Lower lobe of right lung (tissue), 2 donors: ENCODE measurements around the gene MRPS27. TPM values are rescaled to one million over a fixed set of nuclear protein-coding genes. Genes with fewer than 3 reads are reported as not detected.

Experiments
- ATAC-seq, 2 donors: fragments of 200-7000 bp; cut with Tn5 transposase; one replicate each; pipeline ENCODE4 v1.9.1; 2020 to 2022; ENCODE audit warnings: mild to moderate bottlenecking in 2 of 2, moderate library complexity in 2 of 2
- DNase-seq: peaks from one replicate; pipeline ENCODE4 v3.0.0-alpha.2; 2020
- H3K27ac ChIP-seq: fragments of 200-600 bp; one replicate; pipeline ENCODE4 v1.8.0; 2022
- H3K27me3 ChIP-seq: fragments of 200-600 bp; one replicate; pipeline ENCODE4 v1.8.0; 2022; ENCODE audit warnings: low read depth
- H3K36me3 ChIP-seq: fragments of 200-600 bp; one replicate; pipeline ENCODE4 v1.8.0; 2022; ENCODE audit warnings: mild to moderate bottlenecking
- H3K4me1 ChIP-seq: fragments of 200-600 bp; one replicate; pipeline ENCODE4 v1.8.0; 2022
- H3K4me3 ChIP-seq: fragments of 200-600 bp; one replicate; pipeline ENCODE4 v1.8.0; 2022; ENCODE audit warnings: mild to moderate bottlenecking
- H3K9me3 ChIP-seq: fragments of 200-600 bp; one replicate; pipeline ENCODE4 v1.8.0; 2022
- intact Hi-C: fragments of 100-400 bp; cut with DNase I; formaldehyde crosslinking; loops from one replicate; pipeline ENCODE4 v1.11.0; 2022
- total RNA-seq: library from RNA; stranded (reverse); fragmentation: NEBNext Ultra II Directional; extraction: Animal tissue kit (Norgen Biotek cat#: 25700); gene quantifications from one replicate; pipeline ENCODE4 v1.2.1, GENCODE V29; 2021
- TF ChIP-seq, protein P1 (sequence below): fragments of 200-600 bp; IDR thresholded peaks from one replicate; pipeline ENCODE4 v1.8.0; 2022; ENCODE audit warnings: antibody characterized with exemption, mild to moderate bottlenecking
- donor health status: DM: no; HTN: yes; CAD: no; lungs with severe emphysema.

The MRPS27 gene
- total RNA-seq, 1 donor from 2014 or later = 35.1 TPM

GRCh38 chr5:72280581-72281069, 39.4 kb downstream of the MRPS27 start:
- H3K27me3 ChIP-seq = no peaks in the 10 kb centered on the region
- no peak overlapping the region for H3K27ac ChIP-seq
- no peaks in the 10 kb centered on the region for H3K36me3 ChIP-seq
- H3K9me3 ChIP-seq = no peaks in the 10 kb centered on the region
- ATAC-seq (peak in 1 of 2 donors; percentile 40), DNase-seq (no peak)
- H3K4me3 ChIP-seq = no peak overlapping the region
- intact Hi-C loops = no loop called here
- TF ChIP-seq, protein P1, sequence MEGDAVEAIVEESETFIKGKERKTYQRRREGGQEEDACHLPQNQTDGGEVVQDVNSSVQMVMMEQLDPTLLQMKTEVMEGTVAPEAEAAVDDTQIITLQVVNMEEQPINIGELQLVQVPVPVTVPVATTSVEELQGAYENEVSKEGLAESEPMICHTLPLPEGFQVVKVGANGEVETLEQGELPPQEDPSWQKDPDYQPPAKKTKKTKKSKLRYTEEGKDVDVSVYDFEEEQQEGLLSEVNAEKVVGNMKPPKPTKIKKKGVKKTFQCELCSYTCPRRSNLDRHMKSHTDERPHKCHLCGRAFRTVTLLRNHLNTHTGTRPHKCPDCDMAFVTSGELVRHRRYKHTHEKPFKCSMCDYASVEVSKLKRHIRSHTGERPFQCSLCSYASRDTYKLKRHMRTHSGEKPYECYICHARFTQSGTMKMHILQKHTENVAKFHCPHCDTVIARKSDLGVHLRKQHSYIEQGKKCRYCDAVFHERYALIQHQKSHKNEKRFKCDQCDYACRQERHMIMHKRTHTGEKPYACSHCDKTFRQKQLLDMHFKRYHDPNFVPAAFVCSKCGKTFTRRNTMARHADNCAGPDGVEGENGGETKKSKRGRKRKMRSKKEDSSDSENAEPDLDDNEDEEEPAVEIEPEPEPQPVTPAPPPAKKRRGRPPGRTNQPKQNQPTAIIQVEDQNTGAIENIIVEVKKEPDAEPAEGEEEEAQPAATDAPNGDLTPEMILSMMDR = peak; percentile 30
- H3K4me1 ChIP-seq = peaks cover 27% of the 10 kb centered on the region

GRCh38 chr5:72276219-72276752, 43.8 kb downstream of the MRPS27 start:
- DNase-seq = no peak
- Histone ChIP-seq H3K4me1 (peaks cover 5% of the 10 kb centered on the region), H3K36me3 (no peaks in the 10 kb centered on the region), H3K9me3 (no peaks in the 10 kb centered on the region), H3K27ac (no peak overlapping the region), H3K4me3 (no peak overlapping the region), H3K27me3 (no peaks in the 10 kb centered on the region)
- intact Hi-C loops = no loop called here
- TF ChIP-seq, protein P1 = no peak
- ATAC-seq = no peak

DNA sequence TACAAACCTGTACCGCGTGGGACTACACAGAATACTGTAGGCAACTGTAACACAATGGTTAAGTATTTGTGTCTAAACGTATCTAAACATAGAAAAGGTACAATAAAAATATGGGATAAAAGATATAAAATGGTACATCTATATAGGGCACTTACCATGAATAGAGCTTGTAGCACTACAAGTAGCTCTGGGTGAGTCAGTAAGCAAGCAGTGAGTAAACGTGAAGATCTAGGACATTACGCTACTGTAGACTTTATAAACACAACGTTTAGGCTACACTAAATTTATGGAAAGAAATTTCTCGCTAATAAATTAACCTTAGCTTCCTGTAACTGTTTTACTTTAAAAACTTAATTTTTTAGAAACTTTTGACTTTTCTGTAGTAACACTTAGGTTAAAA, 46.5 kb downstream of the MRPS27 start:
- ATAC-seq = no peak

DNA sequence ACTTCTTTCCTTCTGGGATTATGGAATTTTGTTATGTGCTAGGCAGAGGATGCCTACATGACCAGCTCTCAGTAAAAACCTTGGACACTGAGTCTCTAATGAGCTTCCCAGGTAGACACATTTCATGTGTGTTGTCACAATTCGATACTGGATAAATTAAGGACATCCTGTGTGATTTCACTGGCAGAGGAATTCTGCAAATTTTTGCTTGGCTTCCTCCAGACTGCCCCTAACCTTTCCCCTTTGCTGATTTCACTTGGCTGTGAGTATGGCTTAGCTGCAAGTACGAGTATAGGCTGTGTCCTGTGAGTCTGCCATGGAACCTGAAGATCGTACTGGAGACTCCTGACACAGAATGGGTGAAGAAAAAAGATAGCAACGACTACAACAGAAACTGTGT, 47.6 kb downstream of the MRPS27 start:
- no peak for DNase-seq
- no peaks in the 10 kb centered on the region for H3K36me3 ChIP-seq
- no peak overlapping the region for H3K4me3 ChIP-seq
- TF ChIP-seq, protein P1 = no peak
- intact Hi-C loops = no loop called here
- no peaks in the 10 kb centered on the region for H3K27me3 ChIP-seq
- H3K4me1 ChIP-seq = no peaks in the 10 kb centered on the region
- no peak overlapping the region for H3K27ac ChIP-seq
- ATAC-seq = no peak
- H3K9me3 ChIP-seq = no peaks in the 10 kb centered on the region

More for the DNA sequence above, 46.5 kb downstream of the MRPS27 start:
- no peaks in the 10 kb centered on the region for H3K27me3 ChIP-seq
- H3K4me3 ChIP-seq = no peak overlapping the region
- intact Hi-C loops = no loop called here
- no peaks in the 10 kb centered on the region for H3K9me3 ChIP-seq
- H3K4me1 ChIP-seq = no peaks in the 10 kb centered on the region
- H3K27ac ChIP-seq = no peak overlapping the region
- TF ChIP-seq, protein P1 = no peak
- H3K36me3 ChIP-seq = no peaks in the 10 kb centered on the region
- DNase-seq = no peak

- TF ChIP-seq, protein P1 = no peak
- no peaks in the 10 kb centered on the region for H3K27me3 ChIP-seq
- H3K36me3 ChIP-seq = no peaks in the 10 kb centered on the region
- no peak overlapping the region for H3K4me3 ChIP-seq
- DNase-seq (no peak), ATAC-seq (no peak)
- no peaks in the 10 kb centered on the region for H3K9me3 ChIP-seq
- intact Hi-C loops = no loop called here
- H3K27ac ChIP-seq = no peak overlapping the region
- H3K4me1 ChIP-seq = no peaks in the 10 kb centered on the region
Observed at GRCh38 chr5:72271702-72272101, 48.3 kb downstream of the MRPS27 start.
